Peyer's patch (tissue), 4 donors: ENCODE measurements around the gene CCDC157.

Experiments
- POLR2A ChIP-seq, 2 donors: fragments of 450-650 bp; IDR thresholded peaks; one replicate each; pipeline ENCODE4 v1.5.1; 2017; ENCODE audit warnings: antibody characterized with exemption in 2 of 2, mild to moderate bottlenecking in 2 of 2, moderate library complexity in 2 of 2
- TF ChIP-seq, protein P1 (sequence below), 6 experiments: fragments of 450-650 bp in 4 of 6; fragments of 200-600 bp in 2 of 6; sonication (generic) in 1 of 6; IDR thresholded peaks; one replicate each; pipeline ENCODE4 v1.5.1; 2017 to 2019; ENCODE audit warnings: antibody characterized with exemption in 6 of 6, mild to moderate bottlenecking in 3 of 6, moderate library complexity in 1 of 6

DNA sequence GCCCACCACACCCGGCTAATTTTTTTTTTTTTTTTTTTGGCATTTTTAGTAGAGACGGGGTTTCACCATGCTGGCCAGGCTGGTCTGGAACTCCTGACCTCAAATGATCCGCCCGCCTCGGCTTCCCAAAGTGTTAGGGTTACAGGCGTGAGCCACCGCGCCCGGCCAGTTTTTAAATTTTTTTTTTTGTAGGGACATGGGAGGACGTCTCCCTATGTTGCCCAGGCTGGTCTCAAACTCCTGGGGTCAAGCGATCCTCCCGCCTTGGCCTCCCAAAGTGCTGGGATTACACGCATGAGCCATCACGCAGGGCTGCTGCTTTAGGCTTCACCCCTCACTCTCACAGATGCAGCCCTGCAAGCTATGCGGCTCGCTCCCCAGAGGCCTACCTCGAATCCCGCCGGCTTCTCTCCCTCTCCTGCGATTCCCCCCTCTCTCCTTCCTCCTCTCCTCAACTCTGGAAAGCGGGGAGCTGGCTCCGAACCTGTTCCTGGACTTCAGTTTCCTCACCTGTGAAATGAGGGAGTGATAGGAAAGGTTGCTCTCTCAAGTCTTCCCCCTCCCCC lies 926 bp downstream of the CCDC157 start:
- TF ChIP-seq, protein P1, sequence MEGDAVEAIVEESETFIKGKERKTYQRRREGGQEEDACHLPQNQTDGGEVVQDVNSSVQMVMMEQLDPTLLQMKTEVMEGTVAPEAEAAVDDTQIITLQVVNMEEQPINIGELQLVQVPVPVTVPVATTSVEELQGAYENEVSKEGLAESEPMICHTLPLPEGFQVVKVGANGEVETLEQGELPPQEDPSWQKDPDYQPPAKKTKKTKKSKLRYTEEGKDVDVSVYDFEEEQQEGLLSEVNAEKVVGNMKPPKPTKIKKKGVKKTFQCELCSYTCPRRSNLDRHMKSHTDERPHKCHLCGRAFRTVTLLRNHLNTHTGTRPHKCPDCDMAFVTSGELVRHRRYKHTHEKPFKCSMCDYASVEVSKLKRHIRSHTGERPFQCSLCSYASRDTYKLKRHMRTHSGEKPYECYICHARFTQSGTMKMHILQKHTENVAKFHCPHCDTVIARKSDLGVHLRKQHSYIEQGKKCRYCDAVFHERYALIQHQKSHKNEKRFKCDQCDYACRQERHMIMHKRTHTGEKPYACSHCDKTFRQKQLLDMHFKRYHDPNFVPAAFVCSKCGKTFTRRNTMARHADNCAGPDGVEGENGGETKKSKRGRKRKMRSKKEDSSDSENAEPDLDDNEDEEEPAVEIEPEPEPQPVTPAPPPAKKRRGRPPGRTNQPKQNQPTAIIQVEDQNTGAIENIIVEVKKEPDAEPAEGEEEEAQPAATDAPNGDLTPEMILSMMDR (IDR thresholded peaks at IDR 0.05): no peak
- TF ChIP-seq POLR2A (IDR thresholded peaks at IDR 0.05): no peak
